IMR-90 (cell line): Measurements from ENCODE around the gene SOX5. TPM values are rescaled to one million over a fixed set of nuclear protein-coding genes. Genes with fewer than 3 reads are reported as not detected.
A peak's percentile ranks its signal among the peaks of the same experiment; 100 is the strongest.

Experiments used
- ATAC-seq: fragments of 200-7000 bp; cut with Tn5 transposase; 2 replicates; pipeline ENCODE4 v1.9.1; 2020; ENCODE audit warnings: low read depth, mild to moderate bottlenecking, moderate library complexity
- BruUV-seq: library from RNA; stranded (reverse); fragments of 400-500 nt; replicated peaks from 2 replicates; lab custom pipeline; 2021; lab: Mats Ljungman, UMichigan
- CTCF ChIA-PET: fragments of 300-600 bp; formaldehyde crosslinking; extraction: SDS; loops from one replicate; lab custom pipeline; 2021; ENCODE audit warnings: antibody characterized with exemption; lab: Yijun Ruan, JAX
- POLR2A ChIA-PET: fragments of 300-600 bp; sonication (Branson Sonifier 250); formaldehyde crosslinking; loops from one replicate; lab custom pipeline; 2022; ENCODE audit warnings: antibody characterized with exemption; ENCODE audit not compliant: unreplicated experiment; lab: Charles Lee
- DNase-seq: peaks from one replicate; pipeline ENCODE4 v3.0.0; 2013
- H2AFZ ChIP-seq: replicated peaks from 2 replicates; pipeline ENCODE3; 2013; ENCODE audit warnings: low read length, mild to moderate bottlenecking; ENCODE audit not compliant: poor library complexity
- H2AK5ac ChIP-seq: 2 replicates; pipeline ENCODE4 v1.6.1; 2013; ENCODE audit warnings: low read depth, low read length, inconsistent platforms
- H2AK9ac ChIP-seq: replicated peaks from 2 replicates; pipeline ENCODE3; 2013; ENCODE audit warnings: mild to moderate bottlenecking, low read depth, low read length, moderate library complexity; ENCODE audit not compliant: poor library complexity
- H2BK120ac ChIP-seq: 2 replicates; pipeline ENCODE4 v1.6.1; 2013; ENCODE audit warnings: low read depth, low read length, inconsistent platforms
- H2BK15ac ChIP-seq: 3 replicates; pipeline ENCODE4 v1.6.1; 2013; ENCODE audit warnings: low read depth, low read length, inconsistent platforms
- H2BK20ac ChIP-seq: 2 replicates; pipeline ENCODE4 v1.6.1; 2013; ENCODE audit warnings: low read depth, mild to moderate bottlenecking, inconsistent platforms, low read length, moderate library complexity
- H2BK5ac ChIP-seq: 2 replicates; pipeline ENCODE4 v1.6.1; 2013; ENCODE audit warnings: mild to moderate bottlenecking, low read depth, low read length, inconsistent platforms; ENCODE audit not compliant: poor library complexity, severe bottlenecking
- H3K14ac ChIP-seq: replicated peaks from 2 replicates; pipeline ENCODE4 v1.6.1; 2013; ENCODE audit warnings: low read depth, low read length, inconsistent platforms
- H3K18ac ChIP-seq: 2 replicates; pipeline ENCODE4 v1.6.1; 2013; ENCODE audit warnings: low read depth, low read length, control low read depth
- H3K23ac ChIP-seq: 2 replicates; pipeline ENCODE4 v1.6.1; 2013; ENCODE audit warnings: low read depth, low read length, inconsistent platforms
- H3K27ac ChIP-seq: 2 replicates; pipeline ENCODE4 v1.5.1; 2013; ENCODE audit warnings: mild to moderate bottlenecking, control low read depth, low read length; ENCODE audit not compliant: insufficient read depth
- H3K27me3 ChIP-seq: 2 replicates; pipeline ENCODE4 v1.6.1; 2013; ENCODE audit warnings: low read length; ENCODE audit not compliant: control insufficient read depth, insufficient read depth
- H3K36me3 ChIP-seq: 2 replicates; pipeline ENCODE4 v1.6.1; 2013; ENCODE audit warnings: low read length, mixed read lengths; ENCODE audit not compliant: control insufficient read depth, insufficient read depth
- H3K4ac ChIP-seq: 2 replicates; pipeline ENCODE4 v1.6.1; 2013; ENCODE audit warnings: low read depth, low read length, inconsistent platforms
- H3K4me1 ChIP-seq: 2 replicates; pipeline ENCODE4 v1.6.1; 2013; ENCODE audit warnings: low read length, mixed read lengths; ENCODE audit not compliant: control insufficient read depth, insufficient read depth
- H3K4me2 ChIP-seq: 2 replicates; pipeline ENCODE4 v1.6.1; 2013; ENCODE audit warnings: low read depth, mild to moderate bottlenecking, control low read depth, low read length, moderate library complexity
- H3K4me3 ChIP-seq: 2 replicates; pipeline ENCODE4 v1.5.1; 2013; ENCODE audit warnings: low read depth, mild to moderate bottlenecking, control low read depth, low read length, moderate library complexity; ENCODE audit not compliant: insufficient read depth
- H3K56ac ChIP-seq: 2 replicates; pipeline ENCODE4 v1.6.1; 2013; ENCODE audit warnings: low read length, inconsistent platforms; ENCODE audit not compliant: insufficient read depth; ENCODE audit errors: extremely low read depth
- H3K79me1 ChIP-seq, 2 experiments: 2 replicates each; pipeline ENCODE4 v1.6.1; 2013; ENCODE audit warnings: low read length in 2 of 2, inconsistent platforms in 1 of 2, low read depth in 1 of 2
- H3K9ac ChIP-seq: 2 replicates; pipeline ENCODE4 v1.6.1; 2013; ENCODE audit warnings: low read depth, low read length, control low read depth
- H3K9me1 ChIP-seq: 2 replicates; pipeline ENCODE4 v1.6.1; 2013; ENCODE audit warnings: low read length, inconsistent platforms; ENCODE audit not compliant: insufficient read depth
- H3K9me3 ChIP-seq: 2 replicates; pipeline ENCODE4 v1.6.1; 2013; ENCODE audit warnings: low read length; ENCODE audit not compliant: control insufficient read depth, insufficient read depth
- H4K20me1 ChIP-seq: 2 replicates; pipeline ENCODE4 v1.6.1; 2013; ENCODE audit warnings: low read length, inconsistent platforms; ENCODE audit not compliant: insufficient read depth
- H4K5ac ChIP-seq: 2 replicates; pipeline ENCODE4 v1.6.1; 2013; ENCODE audit warnings: mild to moderate bottlenecking, low read depth, low read length, control low read depth
- H4K8ac ChIP-seq, 2 experiments: 2 replicates each; pipeline ENCODE4 v1.6.1; 2013; ENCODE audit warnings: low read depth in 2 of 2, low read length in 2 of 2, control low read depth in 1 of 2, inconsistent platforms in 1 of 2
- H4K91ac ChIP-seq: 2 replicates; pipeline ENCODE4 v1.6.1; 2013; ENCODE audit warnings: low read depth, low read length, inconsistent platforms; ENCODE audit not compliant: insufficient read depth
- BHLHE40 ChIP-seq: fragments of 150-350 bp; IDR thresholded peaks from 2 replicates; pipeline ENCODE4 v1.6.1; 2016; ENCODE audit warnings: mild to moderate bottlenecking, low read depth, low read length
- CEBPB ChIP-seq: IDR thresholded peaks from 2 replicates; pipeline ENCODE4 v1.6.1; 2012; ENCODE audit warnings: low read depth, low read length, improper control_type of control experiment
- CTCF ChIP-seq: conservative IDR thresholded peaks from 2 replicates; pipeline ENCODE4 v1.5.1; 2012; ENCODE audit warnings: mild to moderate bottlenecking, low read depth, low read length, improper control_type of control experiment
- MAFK ChIP-seq: IDR thresholded peaks from 2 replicates; pipeline ENCODE4 v1.6.1; 2012; ENCODE audit warnings: low read depth, low read length, improper control_type of control experiment
- MAZ ChIP-seq: IDR thresholded peaks from 2 replicates; pipeline ENCODE4 v1.6.1; 2012; ENCODE audit warnings: low read depth, mild to moderate bottlenecking, low read length, improper control_type of control experiment, moderate library complexity, borderline replicate concordance
- POLR2A ChIP-seq: IDR thresholded peaks from 2 replicates; pipeline ENCODE4 v1.6.1; 2012; ENCODE audit warnings: mild to moderate bottlenecking, low read depth, low read length
- RAD21 ChIP-seq: IDR thresholded peaks from 2 replicates; pipeline ENCODE4 v1.6.1; 2012; ENCODE audit warnings: low read length, improper control_type of control experiment
- WGBS, 2 experiments: methylation state at CpG; one replicate each; pipeline versions ENCODE4 v1.1.5 to v1.1.7; 2013; ENCODE audit warnings: missing lambda C conversion rate in 2 of 2; ENCODE audit not compliant: insufficient read length in 1 of 2; ENCODE audit errors: extremely low coverage in 2 of 2; 5-methylcytosine and 5-hydroxymethylcytosine counted together
- dilution Hi-C: fragments of 300-500 bp; cut with HindIII; formaldehyde crosslinking; loops from one replicate; pipeline ENCODE4 v1.14.3; 2018; ENCODE audit warnings: low sequenced_read_pairs; ENCODE audit not compliant: unreplicated experiment
- in situ Hi-C: fragments of 300-500 bp; cut with MboI; formaldehyde crosslinking; loops from 3 replicates; pipeline ENCODE4 v1.14.3; 2019; ENCODE audit warnings: low sequenced_read_pairs, inconsistent platforms, mixed read lengths
- intact Hi-C: fragments of 100-400 bp; cut with micrococcal nuclease; formaldehyde crosslinking; loops from 2 replicates; pipeline ENCODE4 v1.10.0; 2022
- polyA plus RNA-seq, 3 experiments: library from polyadenylated mRNA; depleted of rRNA; stranded (reverse); fragments of >200 nt; gene quantifications; 2 replicates each; pipeline ENCODE4 v1.2.3, GENCODE V29; 2012; ENCODE audit warnings: low replicate concordance in 1 of 3
- total RNA-seq: library from RNA; depleted of rRNA; stranded (reverse); fragments of >200 nt; gene quantifications from 2 replicates; pipeline ENCODE4 v1.2.3, GENCODE V29; 2012

Gene SOX5
- total and polyA plus RNA-seq, 2 of the 4 experiments (the other 2 are of a cell fraction) = 1.1 to 13.1 TPM

- H2BK20ac ChIP-seq = no peak overlapping the region
- in situ Hi-C loops (no loop called here), dilution Hi-C loops (no loop called here), intact Hi-C loops (no loop called here)
- no peak overlapping the region for H2AK9ac ChIP-seq
- no peak overlapping the region for H3K56ac ChIP-seq
- H3K4me2 ChIP-seq = no peak overlapping the region
- H3K9me1 ChIP-seq = 0 out of 2 replicates have a peak, but pooled peaks cover 4% of the 10 kb centered on the region
- no peaks in the 10 kb centered on the region for H3K27me3 ChIP-seq
- WGBS, 2 experiments = no CpG with 5 or more reads among the region's 1 CpG
- no peak overlapping the region for H4K8ac ChIP-seq
- H4K20me1 ChIP-seq = no peaks in the 10 kb centered on the region
- no TSS peak for BruUV-seq
- DNase-seq = no peak
- H2AFZ ChIP-seq = no peak overlapping the region
- H3K14ac ChIP-seq = no peak overlapping the region
- no peaks in the 10 kb centered on the region; a peak in 1 of 4 replicates for H3K79me1 ChIP-seq
- TF ChIP-seq MAZ (no peak), RAD21 (no peak), MAFK (no peak), BHLHE40 (no peak), POLR2A (no peak), CTCF (no peak), CEBPB (0 out of 2 replicates have a peak, but pooled peaks have one; percentile 12)
- no peaks in the 10 kb centered on the region for H3K4me1 ChIP-seq
- H3K9ac ChIP-seq = no peak overlapping the region
- CTCF ChIA-PET = interaction anchor here (0.6 kb wide), 1 partner anchor 21 kb away, joined by 3 read pairs; no protein-coding TSS in a partner anchor
- no peak overlapping the region for H2BK15ac ChIP-seq
- H2BK5ac ChIP-seq = no peak overlapping the region
- H3K18ac ChIP-seq = no peak overlapping the region
- H4K5ac ChIP-seq = no peak overlapping the region
- no peak overlapping the region for H3K23ac ChIP-seq
- peaks cover 4% of the 10 kb centered on the region for H3K36me3 ChIP-seq
- no peak overlapping the region for H2AK5ac ChIP-seq
- no peak for ATAC-seq
- POLR2A ChIA-PET = no interaction called here
- no peaks in the 10 kb centered on the region for H3K9me3 ChIP-seq
- no peak overlapping the region for H3K4me3 ChIP-seq
- H4K91ac ChIP-seq = no peak overlapping the region
- H3K27ac ChIP-seq = no peak overlapping the region
- H2BK120ac ChIP-seq = no peak overlapping the region
- no peak overlapping the region for H3K4ac ChIP-seq
Measured at GRCh38 chr12:23893611-23894010, 55.9 kb downstream of the SOX5 start.
